ENCODE data around the gene DGKB. TPM values are rescaled to one million over a fixed set of nuclear protein-coding genes. Genes with fewer than 3 reads are reported as not detected.

The DGKB gene
- total RNA-seq, 5 donors from 2014 or later (not counting 1 experiment from before 2014, with no cell fraction given): not detected

DNA sequence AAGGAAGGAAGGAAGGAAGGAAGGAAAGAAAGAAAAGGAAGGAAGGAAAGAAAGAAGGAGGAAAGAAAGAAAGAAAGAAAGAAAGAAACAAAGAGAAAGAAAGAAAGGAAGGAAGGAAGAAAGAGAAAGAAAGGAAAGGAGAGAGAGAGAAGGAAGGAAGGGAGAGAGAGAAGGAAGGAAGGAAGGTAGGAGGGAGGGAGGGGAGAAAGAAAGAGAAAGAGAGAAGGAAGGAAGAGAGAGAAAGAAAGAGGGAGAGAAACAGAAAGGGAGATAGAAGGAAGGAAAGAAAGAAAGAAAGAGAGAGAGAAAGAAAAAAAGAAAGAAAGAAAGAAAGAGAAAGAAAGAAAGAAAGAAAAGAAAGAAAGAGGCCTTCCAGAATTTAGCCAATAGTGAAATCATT is 204.9 kb downstream of the DGKB start:
- no peaks in the 10 kb centered on the region for H3K4me1 Mint-ChIP-seq
- no peaks in the 10 kb centered on the region for H3K4me1 ChIP-seq (ENCODE audit: control insufficient read depth in 1 of 2, extremely low read depth in 1 of 2, insufficient read depth in 2 of 2, low read length in 2 of 2)
- ChIA-PET CTCF (no interaction called here), POLR2A (no interaction called here)
- H3K27me3 ChIP-seq (replicated peaks in 1 of 2; ENCODE audit: control insufficient read depth in 2 of 2, extremely low read depth in 1 of 2, insufficient read depth in 2 of 2, low read length in 1 of 2): no peaks in the 10 kb centered on the region
- H3K36me3 ChIP-seq (ENCODE audit: control insufficient read depth in 2 of 2, extremely low read depth in 1 of 2, insufficient read depth in 1 of 2, low read length in 1 of 2): no peaks in the 10 kb centered on the region
- ATAC-seq (replicated peaks in 1 of 4) (no peak), DNase-seq (no peak)
- no peaks in the 10 kb centered on the region for H3K9me3 ChIP-seq
- no peak overlapping the region for H3K27ac ChIP-seq (ENCODE audit: low read length)
- H3K4me3 ChIP-seq (ENCODE audit: control insufficient read depth in 1 of 2, extremely low read depth in 1 of 2, low read length in 1 of 2): no peak overlapping the region
- no peaks in the 10 kb centered on the region for H3K27me3 Mint-ChIP-seq
- no peaks in the 10 kb centered on the region for H3K36me3 Mint-ChIP-seq
- H3K9me3 Mint-ChIP-seq: no peaks in the 10 kb centered on the region
- H3K4me3 Mint-ChIP-seq: no peak overlapping the region
- H3K27ac Mint-ChIP-seq: no peak overlapping the region

DNA sequence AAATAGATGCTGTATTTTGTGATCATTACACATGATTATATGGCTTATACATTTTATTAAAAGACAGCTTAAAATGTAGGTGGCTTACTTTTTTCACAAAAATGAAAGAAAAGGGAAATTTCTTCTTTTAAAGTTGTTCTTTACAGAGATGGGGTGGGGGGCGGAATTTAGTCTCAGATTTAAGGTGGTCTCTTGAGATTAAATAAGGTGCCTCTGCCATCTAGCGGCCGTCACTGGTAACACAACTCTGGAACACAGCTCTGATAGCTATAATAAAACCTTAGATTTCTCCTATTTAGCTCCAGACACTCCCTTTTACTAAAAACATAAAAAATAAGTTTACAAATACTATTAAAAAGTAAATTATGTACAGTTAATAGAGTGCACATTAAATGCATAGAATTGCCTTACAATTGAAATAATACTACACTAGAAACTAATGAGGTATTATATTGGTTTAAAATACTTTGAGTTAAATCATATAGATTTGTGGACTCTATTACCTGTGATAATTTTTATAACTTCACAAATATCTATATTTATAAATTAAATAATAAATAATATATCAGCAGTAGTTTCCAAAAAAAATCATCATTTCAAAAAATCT is 210.9 kb downstream of the DGKB start:
- Histone ChIP-seq H3K36me3 (ENCODE audit: control insufficient read depth in 2 of 2, extremely low read depth in 1 of 2, insufficient read depth in 1 of 2, low read length in 1 of 2) (no peaks in the 10 kb centered on the region), H3K4me3 (ENCODE audit: control insufficient read depth in 1 of 2, extremely low read depth in 1 of 2, low read length in 1 of 2) (no peak overlapping the region), H3K27ac (ENCODE audit: low read length) (no peak overlapping the region), H3K4me1 (ENCODE audit: control insufficient read depth in 1 of 2, extremely low read depth in 1 of 2, insufficient read depth in 2 of 2, low read length in 2 of 2) (no peaks in the 10 kb centered on the region), H3K9me3 (no peaks in the 10 kb centered on the region), H3K27me3 (replicated peaks in 1 of 2; ENCODE audit: control insufficient read depth in 2 of 2, extremely low read depth in 1 of 2, insufficient read depth in 2 of 2, low read length in 1 of 2) (no peaks in the 10 kb centered on the region)
- CTCF ChIA-PET: interaction anchor here (0.6 to 3.8 kb wide), 21 partner anchors 10 to 1955 kb away, joined by 3 to 59 read pairs (median 4); no protein-coding TSS in a partner anchor
- H3K4me3 Mint-ChIP-seq: no peak overlapping the region
- no peaks in the 10 kb centered on the region for H3K4me1 Mint-ChIP-seq
- ATAC-seq (replicated peaks in 1 of 4): peak in 1 of 4 experiments; percentile 43
- POLR2A ChIA-PET: no interaction called here
- DNase-seq: peak in 27 of 35 experiments; percentile 1 to 58 (median 24)
- no CpG with 5 or more reads among the region's 3 CpGs for WGBS (ENCODE audit: insufficient coverage)
- peaks cover 0 to 1% of the 10 kb centered on the region in 2 donors for H3K27me3 Mint-ChIP-seq
- H3K36me3 Mint-ChIP-seq: no peaks in the 10 kb centered on the region
- no peaks in the 10 kb centered on the region for H3K9me3 Mint-ChIP-seq
- H3K27ac Mint-ChIP-seq: no peak overlapping the region

DNA sequence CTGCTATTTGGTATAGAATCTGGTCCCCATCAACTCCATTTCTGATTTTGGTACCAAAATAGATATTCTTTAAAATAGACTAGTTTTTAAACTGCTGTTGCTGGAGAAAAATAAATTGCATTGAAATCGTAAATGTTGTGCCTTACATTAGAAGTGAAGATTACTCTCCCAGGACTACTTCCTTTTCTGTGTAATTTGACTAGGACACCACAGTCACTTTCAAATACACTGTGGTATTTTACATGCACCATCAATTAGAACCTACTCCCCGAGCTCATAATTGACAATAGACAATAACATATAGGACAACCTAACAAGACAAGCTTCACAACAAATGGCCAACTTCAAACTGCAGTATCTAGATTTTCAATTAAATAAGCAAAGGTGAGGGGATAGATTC is 211.5 kb downstream of the DGKB start:
- H3K9me3 Mint-ChIP-seq: no peaks in the 10 kb centered on the region
- H3K27me3 Mint-ChIP-seq: peaks cover 0 to 1% of the 10 kb centered on the region in 2 donors
- POLR2A ChIA-PET: no interaction called here
- no peaks in the 10 kb centered on the region for H3K4me1 Mint-ChIP-seq
- Histone ChIP-seq H3K36me3 (ENCODE audit: control insufficient read depth in 2 of 2, extremely low read depth in 1 of 2, insufficient read depth in 1 of 2, low read length in 1 of 2) (no peaks in the 10 kb centered on the region), H3K27me3 (replicated peaks in 1 of 2; ENCODE audit: control insufficient read depth in 2 of 2, extremely low read depth in 1 of 2, insufficient read depth in 2 of 2, low read length in 1 of 2) (no peaks in the 10 kb centered on the region), H3K4me1 (ENCODE audit: control insufficient read depth in 1 of 2, extremely low read depth in 1 of 2, insufficient read depth in 2 of 2, low read length in 2 of 2) (no peaks in the 10 kb centered on the region), H3K27ac (ENCODE audit: low read length) (no peak overlapping the region), H3K9me3 (no peaks in the 10 kb centered on the region), H3K4me3 (ENCODE audit: control insufficient read depth in 1 of 2, extremely low read depth in 1 of 2, low read length in 1 of 2) (no peak overlapping the region)
- H3K36me3 Mint-ChIP-seq: no peaks in the 10 kb centered on the region
- H3K4me3 Mint-ChIP-seq: no peak overlapping the region
- WGBS (ENCODE audit: insufficient coverage): no CpG with 5 or more reads among the region's 2 CpGs
- ATAC-seq (replicated peaks in 1 of 4) (no peak), DNase-seq (no peak)
- CTCF ChIA-PET: interaction anchor here (0.5 to 3.8 kb wide), 19 partner anchors 9 to 1954 kb away, joined by 3 to 59 read pairs (median 4); no protein-coding TSS in a partner anchor
- no peak overlapping the region for H3K27ac Mint-ChIP-seq

DNA sequence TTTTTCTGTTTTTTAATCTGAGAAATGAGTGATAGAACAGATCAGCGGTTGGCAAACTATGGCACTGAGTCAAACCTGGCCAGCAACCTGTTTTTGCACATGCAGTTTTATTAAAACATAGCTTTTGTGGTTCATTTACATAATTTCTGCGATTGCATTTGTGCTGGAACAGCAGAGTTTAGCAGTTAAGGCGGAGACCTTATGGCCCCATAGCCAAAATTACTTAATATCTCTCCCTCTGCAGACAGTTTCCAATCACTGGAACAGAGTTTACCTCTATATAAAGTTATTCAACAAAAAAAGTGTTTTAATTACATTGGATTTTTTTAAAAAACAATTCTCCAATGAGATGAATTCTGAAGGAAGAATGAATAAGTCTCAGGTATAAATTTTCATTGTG is 212.1 kb downstream of the DGKB start:
- no peak overlapping the region for H3K27ac ChIP-seq (ENCODE audit: low read length)
- Mint-ChIP-seq H3K4me1 (no peaks in the 10 kb centered on the region), H3K36me3 (no peaks in the 10 kb centered on the region), H3K4me3 (no peak overlapping the region), H3K27me3 (peaks cover 0 to 1% of the 10 kb centered on the region in 2 donors), H3K9me3 (no peaks in the 10 kb centered on the region), H3K27ac (no peak overlapping the region)
- H3K4me3 ChIP-seq (ENCODE audit: control insufficient read depth in 1 of 2, extremely low read depth in 1 of 2, low read length in 1 of 2): no peak overlapping the region
- 52% methylated on average over 2 of the region's 3 CpGs for WGBS (ENCODE audit: insufficient coverage)
- DNase-seq (no peak), ATAC-seq (replicated peaks in 1 of 4) (no peak)
- H3K36me3 ChIP-seq (ENCODE audit: control insufficient read depth in 2 of 2, extremely low read depth in 1 of 2, insufficient read depth in 1 of 2, low read length in 1 of 2): no peaks in the 10 kb centered on the region
- ChIA-PET POLR2A (no interaction called here), CTCF (interaction anchor here (0.5 to 3.8 kb wide), 7 partner anchors 9 to 1433 kb away, joined by 3 to 59 read pairs (median 4); no protein-coding TSS in a partner anchor)
- no peaks in the 10 kb centered on the region for H3K27me3 ChIP-seq (replicated peaks in 1 of 2; ENCODE audit: control insufficient read depth in 2 of 2, extremely low read depth in 1 of 2, insufficient read depth in 2 of 2, low read length in 1 of 2)
- no peaks in the 10 kb centered on the region for H3K9me3 ChIP-seq
- H3K4me1 ChIP-seq (ENCODE audit: control insufficient read depth in 1 of 2, extremely low read depth in 1 of 2, insufficient read depth in 2 of 2, low read length in 2 of 2): no peaks in the 10 kb centered on the region

DNA sequence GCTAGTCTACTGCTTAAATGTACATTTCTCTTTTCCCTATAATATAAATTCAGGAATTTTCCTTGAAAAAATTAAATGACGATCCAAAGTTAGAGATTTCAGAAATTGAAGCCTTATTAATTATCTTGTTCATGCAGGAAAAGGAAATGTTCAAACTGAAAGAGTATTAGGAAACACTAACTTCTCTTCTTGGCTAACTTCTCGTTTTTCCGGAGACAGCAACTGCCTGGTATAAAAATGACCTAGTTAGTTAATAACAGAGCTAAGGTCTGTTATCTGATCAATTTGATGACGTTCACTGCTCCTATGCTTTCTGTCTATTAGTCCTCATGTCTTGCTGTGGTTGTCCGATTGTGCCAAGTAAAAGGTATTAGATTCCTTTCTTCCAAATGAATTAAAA is 212.5 kb downstream of the DGKB start:
- Mint-ChIP-seq H3K27ac (no peak overlapping the region), H3K9me3 (no peaks in the 10 kb centered on the region), H3K4me1 (no peaks in the 10 kb centered on the region), H3K27me3 (peaks cover 0 to 1% of the 10 kb centered on the region in 2 donors), H3K36me3 (no peaks in the 10 kb centered on the region), H3K4me3 (no peak overlapping the region)
- ChIA-PET POLR2A (no interaction called here), CTCF (interaction anchor here in 1 of 2 donors (0.5 to 3.8 kb wide), 5 partner anchors 9 to 1409 kb away, joined by 3 to 59 read pairs (median 4); no protein-coding TSS in a partner anchor)
- H3K4me1 ChIP-seq (ENCODE audit: control insufficient read depth in 1 of 2, extremely low read depth in 1 of 2, insufficient read depth in 2 of 2, low read length in 2 of 2): no peaks in the 10 kb centered on the region
- no peaks in the 10 kb centered on the region for H3K9me3 ChIP-seq
- ATAC-seq (replicated peaks in 1 of 4): no peak
- H3K4me3 ChIP-seq (ENCODE audit: control insufficient read depth in 1 of 2, extremely low read depth in 1 of 2, low read length in 1 of 2): no peak overlapping the region
- no peaks in the 10 kb centered on the region for H3K27me3 ChIP-seq (replicated peaks in 1 of 2; ENCODE audit: control insufficient read depth in 2 of 2, extremely low read depth in 1 of 2, insufficient read depth in 2 of 2, low read length in 1 of 2)
- no peaks in the 10 kb centered on the region for H3K36me3 ChIP-seq (ENCODE audit: control insufficient read depth in 2 of 2, extremely low read depth in 1 of 2, insufficient read depth in 1 of 2, low read length in 1 of 2)
- WGBS (ENCODE audit: insufficient coverage): no CpG with 5 or more reads among the region's 5 CpGs
- no peak overlapping the region for H3K27ac ChIP-seq (ENCODE audit: low read length)
- no peak for DNase-seq

DNA sequence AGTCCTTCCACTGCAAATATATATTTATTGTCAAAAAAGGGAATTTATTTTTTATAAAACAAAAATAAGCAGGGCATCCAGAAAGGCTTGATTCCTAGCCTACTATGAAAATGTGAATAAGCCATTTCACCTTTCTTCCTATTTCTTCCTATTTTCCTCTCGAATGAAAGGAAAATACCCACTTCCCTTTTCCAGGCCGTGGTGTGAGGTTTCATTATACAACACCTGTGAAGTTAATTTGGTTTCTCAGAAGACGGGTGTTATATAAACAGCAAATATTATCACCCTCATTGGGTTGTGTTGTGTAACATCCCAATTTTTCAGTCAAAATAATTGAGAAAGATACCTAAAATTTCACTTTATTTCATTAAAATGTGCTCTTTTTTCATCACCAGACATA is 214.3 kb downstream of the DGKB start:
- no peaks in the 10 kb centered on the region for H3K9me3 Mint-ChIP-seq
- no peaks in the 10 kb centered on the region for H3K36me3 Mint-ChIP-seq
- Histone ChIP-seq H3K27ac (ENCODE audit: low read length) (no peak overlapping the region), H3K4me1 (ENCODE audit: control insufficient read depth in 1 of 2, extremely low read depth in 1 of 2, insufficient read depth in 2 of 2, low read length in 2 of 2) (no peaks in the 10 kb centered on the region), H3K36me3 (ENCODE audit: control insufficient read depth in 2 of 2, extremely low read depth in 1 of 2, insufficient read depth in 1 of 2, low read length in 1 of 2) (no peaks in the 10 kb centered on the region), H3K4me3 (ENCODE audit: control insufficient read depth in 1 of 2, extremely low read depth in 1 of 2, low read length in 1 of 2) (no peak overlapping the region), H3K27me3 (replicated peaks in 1 of 2; ENCODE audit: control insufficient read depth in 2 of 2, extremely low read depth in 1 of 2, insufficient read depth in 2 of 2, low read length in 1 of 2) (no peaks in the 10 kb centered on the region), H3K9me3 (no peaks in the 10 kb centered on the region)
- POLR2A ChIA-PET: no interaction called here
- CTCF ChIA-PET: interaction anchor here (0.6 to 1.2 kb wide), 4 partner anchors 10 to 1445 kb away, joined by 3 to 4 read pairs (median 3); no protein-coding TSS in a partner anchor
- WGBS (ENCODE audit: insufficient coverage): no CpG with 5 or more reads among the region's 3 CpGs
- no peaks in the 10 kb centered on the region for H3K4me1 Mint-ChIP-seq
- no peak for ATAC-seq (replicated peaks in 1 of 4)
- H3K4me3 Mint-ChIP-seq: no peak overlapping the region
- H3K27me3 Mint-ChIP-seq: peaks cover 0 to 1% of the 10 kb centered on the region in 2 donors
- no peak for DNase-seq
- no peak overlapping the region for H3K27ac Mint-ChIP-seq
